IPS-18a (cell line): ENCODE measurements around the gene GLCE.
"Not testable (repeated sequence)": the region's sequence is repeated elsewhere in the genome, so short reads cannot be mapped to it uniquely, and the experiment has no call there.

Source experiments
- H3K27ac ChIP-seq: one replicate; pipeline ENCODE4 v1.5.1; 2013; ENCODE audit warnings: low read length
- H3K27me3 ChIP-seq: one replicate; pipeline ENCODE4 v1.6.1; 2013; ENCODE audit warnings: mild to moderate bottlenecking, low read length; ENCODE audit not compliant: control insufficient read depth, insufficient read depth
- H3K36me3 ChIP-seq: one replicate; pipeline ENCODE4 v1.6.1; 2013; ENCODE audit warnings: low read depth, low read length; ENCODE audit not compliant: control insufficient read depth
- H3K4me1 ChIP-seq: one replicate; pipeline ENCODE4 v1.6.1; 2013; ENCODE audit warnings: low read depth, low read length; ENCODE audit not compliant: control insufficient read depth
- H3K4me3 ChIP-seq: one replicate; pipeline ENCODE4 v1.5.1; 2013; ENCODE audit warnings: low read length
- H3K9ac ChIP-seq: one replicate; pipeline ENCODE4 v1.6.1; 2013; ENCODE audit warnings: mild to moderate bottlenecking, low read length, moderate library complexity
- H3K9me3 ChIP-seq: one replicate; pipeline ENCODE4 v1.6.1; 2013; ENCODE audit warnings: low read depth, low read length; ENCODE audit not compliant: control insufficient read depth

GLCE gene

GRCh38 chr15:69282104-69282743, 121.8 kb downstream of the GLCE start:
- H3K4me1 ChIP-seq = no peaks in the 10 kb centered on the region
- no peaks in the 10 kb centered on the region for H3K9me3 ChIP-seq
- H3K27ac ChIP-seq = no peak overlapping the region
- no peak overlapping the region for H3K4me3 ChIP-seq
- H3K27me3 ChIP-seq = no peaks in the 10 kb centered on the region
- no peak overlapping the region for H3K9ac ChIP-seq
- no peaks in the 10 kb centered on the region for H3K36me3 ChIP-seq

DNA sequence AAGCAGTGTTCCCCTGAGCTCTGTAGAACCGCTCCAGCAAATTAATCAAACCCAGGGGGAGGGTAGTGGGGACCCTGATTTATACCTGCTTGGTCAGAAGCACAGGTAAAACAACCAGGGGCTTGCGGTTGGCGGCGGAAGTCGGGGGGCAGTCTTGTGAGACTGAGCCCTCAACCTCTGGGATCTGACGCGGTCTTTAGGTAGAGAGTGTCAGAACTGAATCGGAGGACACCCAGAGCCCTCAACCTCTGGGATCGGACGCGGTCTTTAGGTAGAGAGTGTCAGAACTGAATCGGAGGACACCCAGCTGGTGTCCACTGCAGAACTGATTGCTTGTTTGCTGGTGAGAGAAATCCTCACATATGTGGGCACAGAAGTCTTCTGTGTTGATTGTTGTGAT, 125.4 kb downstream of the GLCE start:
- Histone ChIP-seq H3K9me3 (no peaks in the 10 kb centered on the region), H3K9ac (no peak overlapping the region), H3K4me3 (no peak overlapping the region), H3K27ac (no peak overlapping the region), H3K27me3 (no peaks in the 10 kb centered on the region), H3K36me3 (no peaks in the 10 kb centered on the region), H3K4me1 (no peaks in the 10 kb centered on the region)

DNA sequence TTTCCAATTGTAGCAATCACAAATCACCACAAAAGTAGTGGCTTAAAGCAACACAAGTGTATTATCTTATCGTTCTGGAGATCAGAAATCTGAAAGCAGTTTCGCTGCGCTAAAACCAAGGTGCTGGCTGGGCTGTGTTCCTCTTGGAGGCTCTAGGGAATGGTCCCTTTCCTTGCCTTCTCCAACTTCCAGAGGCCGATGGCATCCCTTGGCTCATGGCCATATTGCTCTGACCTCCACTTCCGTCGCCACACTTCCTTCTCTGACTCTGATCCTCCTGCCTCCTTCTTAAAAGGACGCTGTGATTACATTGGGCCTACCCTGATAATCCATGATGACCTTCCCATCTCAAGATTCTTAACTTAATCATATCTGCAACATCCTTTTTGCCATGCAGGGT, 127.6 kb downstream of the GLCE start:
- no peak overlapping the region for H3K27ac ChIP-seq
- no peaks in the 10 kb centered on the region for H3K36me3 ChIP-seq
- H3K4me1 ChIP-seq = no peaks in the 10 kb centered on the region
- H3K4me3 ChIP-seq = no peak overlapping the region
- H3K9ac ChIP-seq = no peak overlapping the region
- H3K9me3 ChIP-seq = no peaks in the 10 kb centered on the region
- H3K27me3 ChIP-seq = no peaks in the 10 kb centered on the region

- Histone ChIP-seq H3K36me3 (no peaks in the 10 kb centered on the region), H3K9ac (no peak overlapping the region), H3K27me3 (no peaks in the 10 kb centered on the region), H3K4me3 (no peak overlapping the region), H3K27ac (no peak overlapping the region), H3K9me3 (no peaks in the 10 kb centered on the region), H3K4me1 (no peaks in the 10 kb centered on the region)
These were observed 128.3 kb downstream of the GLCE start for GRCh38 chr15:69288531-69289341.

DNA sequence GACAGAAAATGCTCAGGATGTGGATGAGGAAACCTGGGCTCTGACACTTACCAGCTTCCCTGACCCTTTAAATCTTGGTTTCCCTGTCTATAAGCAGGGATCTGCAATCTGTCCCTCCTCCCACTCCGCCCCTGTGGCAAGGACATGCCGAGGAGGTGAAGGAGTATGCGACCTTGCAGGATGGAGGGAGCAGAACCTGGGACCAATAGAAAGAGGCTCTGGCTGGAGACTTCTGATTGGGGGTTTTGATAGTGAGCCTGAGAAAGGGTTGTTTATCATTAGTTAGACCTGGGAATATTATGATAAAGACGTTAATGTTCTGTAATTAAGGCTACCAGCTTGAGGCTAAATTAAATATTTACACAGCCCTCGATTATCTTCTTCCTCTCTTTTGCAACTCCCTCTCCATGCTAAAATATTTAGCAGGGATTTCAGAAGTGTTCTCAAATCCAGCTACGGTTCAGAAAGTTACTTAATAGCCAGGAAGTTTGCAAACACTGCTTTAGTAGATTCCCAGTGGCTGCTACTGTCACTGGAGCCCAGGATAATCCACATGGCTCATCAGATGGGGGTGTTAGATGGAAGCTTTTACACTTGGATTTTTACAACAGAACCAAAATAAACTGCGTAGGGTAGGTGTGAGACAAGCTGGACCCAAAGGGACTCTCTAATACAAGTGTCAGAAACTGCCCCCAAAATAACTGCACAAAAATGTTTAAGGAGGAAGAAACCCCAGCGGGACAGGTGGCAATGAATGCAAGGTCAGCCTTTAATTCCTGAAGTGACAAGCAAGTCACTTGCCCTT, 129.1 kb downstream of the GLCE start:
- no peak overlapping the region for H3K4me3 ChIP-seq
- H3K27me3 ChIP-seq = no peaks in the 10 kb centered on the region
- H3K4me1 ChIP-seq = no peaks in the 10 kb centered on the region
- H3K27ac ChIP-seq = no peak overlapping the region
- H3K9me3 ChIP-seq = no peaks in the 10 kb centered on the region
- H3K9ac ChIP-seq = no peak overlapping the region
- H3K36me3 ChIP-seq = no peaks in the 10 kb centered on the region

GRCh38 chr15:69290346-69291164, 130.1 kb downstream of the GLCE start:
- Histone ChIP-seq H3K36me3 (no peaks in the 10 kb centered on the region), H3K4me3 (no peak overlapping the region), H3K9me3 (no peaks in the 10 kb centered on the region), H3K27me3 (no peaks in the 10 kb centered on the region), H3K9ac (no peak overlapping the region), H3K27ac (no peak overlapping the region), H3K4me1 (no peaks in the 10 kb centered on the region)

DNA sequence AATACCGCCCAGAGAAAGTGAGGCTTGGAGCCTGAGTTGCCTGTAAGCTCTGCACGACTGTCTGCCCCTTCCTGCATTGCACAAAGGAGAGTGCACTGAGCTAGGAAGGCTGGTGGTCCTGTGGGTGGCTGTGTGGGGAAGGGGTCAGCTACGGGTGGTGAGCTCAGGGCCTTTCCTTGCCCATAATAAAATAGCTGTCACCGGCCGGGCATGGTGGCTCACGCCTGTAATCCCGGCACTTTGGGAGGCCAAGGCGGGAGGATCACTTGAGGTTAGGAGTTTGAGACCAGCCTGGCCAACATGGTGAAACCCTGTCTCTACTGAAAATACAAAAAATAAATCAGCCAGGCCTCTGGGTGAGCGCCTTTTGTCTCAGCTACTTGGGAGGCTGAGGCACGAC, 131.2 kb downstream of the GLCE start:
- not testable (repeated sequence) for H3K9ac ChIP-seq, H3K4me3 ChIP-seq, H3K9me3 ChIP-seq, H3K27me3 ChIP-seq, H3K27ac ChIP-seq, H3K36me3 ChIP-seq, H3K4me1 ChIP-seq

DNA sequence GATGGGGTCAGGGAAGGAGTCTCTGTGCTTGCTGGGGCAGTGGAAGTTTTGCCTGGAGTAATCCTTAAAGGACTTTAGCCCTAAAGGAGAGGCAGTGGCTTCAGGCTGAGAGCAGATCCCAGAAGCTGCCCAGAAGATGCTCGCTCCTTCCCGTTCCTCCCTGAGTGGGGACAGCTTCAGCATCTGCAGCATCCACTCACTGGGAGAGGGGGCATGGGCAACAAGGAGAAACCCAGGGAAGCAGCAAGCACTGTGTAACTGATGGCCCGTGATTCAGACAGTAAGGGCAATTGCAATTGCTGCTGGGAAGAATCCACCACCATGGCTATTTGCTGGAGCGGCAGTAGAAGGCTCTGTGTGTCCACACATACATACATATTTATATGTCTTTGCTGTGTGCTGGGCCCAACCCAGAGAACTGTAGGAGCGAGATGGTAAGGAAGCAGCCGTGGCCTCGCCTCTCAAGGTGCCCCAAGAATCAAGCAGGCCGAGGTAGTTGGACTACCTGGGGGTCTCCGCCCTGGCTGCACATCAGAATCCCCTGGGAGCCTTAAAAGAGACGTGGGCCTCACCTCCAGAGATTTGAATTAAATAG, 132.5 kb downstream of the GLCE start:
- Histone ChIP-seq H3K27me3 (peaks cover 16% of the 10 kb centered on the region), H3K9me3 (no peaks in the 10 kb centered on the region), H3K4me1 (no peaks in the 10 kb centered on the region), H3K27ac (no peak overlapping the region), H3K4me3 (no peak overlapping the region), H3K9ac (no peak overlapping the region), H3K36me3 (no peaks in the 10 kb centered on the region)

- Histone ChIP-seq H3K36me3 (no peaks in the 10 kb centered on the region), H3K27ac (no peak overlapping the region), H3K4me3 (no peak overlapping the region), H3K27me3 (peaks cover 27% of the 10 kb centered on the region), H3K9me3 (no peaks in the 10 kb centered on the region), H3K4me1 (no peaks in the 10 kb centered on the region), H3K9ac (no peak overlapping the region)
These were observed 133.5 kb downstream of the GLCE start for GRCh38 chr15:69293741-69294615.

GRCh38 chr15:69296606-69297005, 136.2 kb downstream of the GLCE start:
- Histone ChIP-seq H3K27me3 (peaks cover 50% of the 10 kb centered on the region), H3K4me1 (peaks cover 9% of the 10 kb centered on the region), H3K27ac (no peak overlapping the region), H3K9me3 (no peaks in the 10 kb centered on the region), H3K36me3 (no peaks in the 10 kb centered on the region), H3K9ac (no peak overlapping the region), H3K4me3 (no peak overlapping the region)
